Measurements from ENCODE around the gene ESR1.

ESR1 gene

DNA sequence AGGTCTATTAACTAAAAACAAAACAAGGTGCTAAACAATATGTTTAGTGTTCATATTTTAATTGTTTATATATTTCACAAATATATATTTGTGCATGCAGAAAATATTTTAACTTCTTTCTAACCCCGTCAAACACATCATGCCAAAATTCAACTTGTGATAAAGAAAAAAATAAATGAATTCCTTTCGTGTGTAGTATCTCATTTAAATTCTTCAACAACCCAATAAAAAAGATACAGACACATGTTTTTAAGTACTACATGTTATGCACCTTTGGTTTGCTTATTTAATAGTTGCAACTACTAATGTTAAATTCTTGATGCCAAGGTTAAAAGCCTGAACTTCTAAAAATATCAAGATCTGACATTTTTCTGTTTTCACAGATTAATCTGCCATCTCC lies 252.4 kb downstream of the ESR1 start:
- Histone ChIP-seq H3K36me3 (no peaks in the 10 kb centered on the region), H3K27me3 (peaks cover 4% of the 10 kb centered on the region; the same call in 1 of the 2 replicates), H3K4me1 (no peaks in the 10 kb centered on the region), H3K4me3 (ENCODE audit: low read depth, low read length) (no peak overlapping the region), H3K9me3 (no peaks in the 10 kb centered on the region)
- no peak for DNase-seq
- TF ChIP-seq, protein P1, sequence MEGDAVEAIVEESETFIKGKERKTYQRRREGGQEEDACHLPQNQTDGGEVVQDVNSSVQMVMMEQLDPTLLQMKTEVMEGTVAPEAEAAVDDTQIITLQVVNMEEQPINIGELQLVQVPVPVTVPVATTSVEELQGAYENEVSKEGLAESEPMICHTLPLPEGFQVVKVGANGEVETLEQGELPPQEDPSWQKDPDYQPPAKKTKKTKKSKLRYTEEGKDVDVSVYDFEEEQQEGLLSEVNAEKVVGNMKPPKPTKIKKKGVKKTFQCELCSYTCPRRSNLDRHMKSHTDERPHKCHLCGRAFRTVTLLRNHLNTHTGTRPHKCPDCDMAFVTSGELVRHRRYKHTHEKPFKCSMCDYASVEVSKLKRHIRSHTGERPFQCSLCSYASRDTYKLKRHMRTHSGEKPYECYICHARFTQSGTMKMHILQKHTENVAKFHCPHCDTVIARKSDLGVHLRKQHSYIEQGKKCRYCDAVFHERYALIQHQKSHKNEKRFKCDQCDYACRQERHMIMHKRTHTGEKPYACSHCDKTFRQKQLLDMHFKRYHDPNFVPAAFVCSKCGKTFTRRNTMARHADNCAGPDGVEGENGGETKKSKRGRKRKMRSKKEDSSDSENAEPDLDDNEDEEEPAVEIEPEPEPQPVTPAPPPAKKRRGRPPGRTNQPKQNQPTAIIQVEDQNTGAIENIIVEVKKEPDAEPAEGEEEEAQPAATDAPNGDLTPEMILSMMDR (IDR thresholded peaks at IDR 0.05; ENCODE audit: low read depth, low read length) = no peak

GRCh38 chr6:152062476-152062875 lies 255.0 kb downstream of the ESR1 start:
- no peak for DNase-seq
- Histone ChIP-seq H3K9me3 (no peaks in the 10 kb centered on the region), H3K27me3 (0 out of 2 replicates have a peak, but pooled peaks cover 8% of the 10 kb centered on the region), H3K4me3 (ENCODE audit: low read depth, low read length) (no peak overlapping the region), H3K36me3 (no peaks in the 10 kb centered on the region), H3K4me1 (no peaks in the 10 kb centered on the region)
- TF ChIP-seq, protein P1 (IDR thresholded peaks at IDR 0.05; ENCODE audit: low read depth, low read length) = no peak

- H3K36me3 ChIP-seq = no peaks in the 10 kb centered on the region
- 0 out of 2 replicates have a peak, but pooled peaks cover 8% of the 10 kb centered on the region for H3K27me3 ChIP-seq
- H3K4me3 ChIP-seq (ENCODE audit: low read depth, low read length) = no peak overlapping the region
- TF ChIP-seq, protein P1 (IDR thresholded peaks at IDR 0.05; ENCODE audit: low read depth, low read length) = no peak
- H3K9me3 ChIP-seq = no peaks in the 10 kb centered on the region
- no peak for DNase-seq
- no peaks in the 10 kb centered on the region for H3K4me1 ChIP-seq
Observed at GRCh38 chr6:152063170-152063921, 255.9 kb downstream of the ESR1 start.

GRCh38 chr6:152068622-152069261 lies 261.3 kb downstream of the ESR1 start:
- no peak overlapping the region for H3K4me3 ChIP-seq (ENCODE audit: low read depth, low read length)
- no peaks in the 10 kb centered on the region for H3K9me3 ChIP-seq
- no peaks in the 10 kb centered on the region for H3K4me1 ChIP-seq
- DNase-seq = peak; percentile 15
- TF ChIP-seq, protein P1 (IDR thresholded peaks at IDR 0.05; ENCODE audit: low read depth, low read length) = no peak
- H3K36me3 ChIP-seq = no peaks in the 10 kb centered on the region
- peaks cover 8% of the 10 kb centered on the region for H3K27me3 ChIP-seq

DNA sequence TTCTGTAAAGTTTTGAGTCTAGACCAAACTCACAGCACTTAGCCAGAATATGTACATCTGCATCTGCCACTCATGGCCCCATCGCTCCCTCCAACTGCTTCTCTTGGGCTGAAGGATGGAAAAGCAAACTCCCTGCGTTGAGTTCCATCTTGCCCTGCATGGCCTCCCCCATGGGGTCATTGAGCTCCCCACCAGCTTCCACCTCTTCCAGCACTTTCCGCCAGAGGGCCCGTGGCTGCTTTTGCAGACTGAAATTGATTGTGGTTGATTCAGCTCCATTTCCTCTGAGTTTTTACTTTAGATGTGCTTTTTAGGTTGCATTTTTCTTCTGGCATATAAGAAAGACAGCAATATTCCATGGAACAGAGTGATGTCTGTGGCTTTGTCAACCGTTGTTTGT lies 263.1 kb downstream of the ESR1 start:
- peaks cover 8% of the 10 kb centered on the region for H3K27me3 ChIP-seq
- no peaks in the 10 kb centered on the region for H3K9me3 ChIP-seq
- H3K36me3 ChIP-seq = no peaks in the 10 kb centered on the region
- no peak for DNase-seq
- H3K4me1 ChIP-seq = no peaks in the 10 kb centered on the region
- H3K4me3 ChIP-seq (ENCODE audit: low read depth, low read length) = no peak overlapping the region
- TF ChIP-seq, protein P1 (IDR thresholded peaks at IDR 0.05; ENCODE audit: low read depth, low read length) = no peak

- Histone ChIP-seq H3K9me3 (no peaks in the 10 kb centered on the region), H3K4me1 (no peaks in the 10 kb centered on the region), H3K27me3 (peaks cover 4% of the 10 kb centered on the region), H3K36me3 (no peaks in the 10 kb centered on the region), H3K4me3 (ENCODE audit: low read depth, low read length) (no peak overlapping the region)
- no peak for DNase-seq
- TF ChIP-seq, protein P1 (IDR thresholded peaks at IDR 0.05; ENCODE audit: low read depth, low read length) = no peak
Observed at GRCh38 chr6:152071318-152071717, 263.8 kb downstream of the ESR1 start.

All from BE2C (cell line).